Neural cell (in vitro differentiated cells): ENCODE measurements around the gene HELZ2.

Source experiments
- EZH2 ChIP-seq: fragments of 200-600, 300-800 bp; shearing (Covaris generic), sonication (generic); IDR thresholded peaks from 2 replicates; pipeline ENCODE4 v1.6.1; 2014; ENCODE audit warnings: antibody characterized with exemption, low read length, borderline replicate concordance, mild to moderate bottlenecking; ENCODE audit not compliant: insufficient read depth, poor library complexity, severe bottlenecking
- POLR2AphosphoS5 ChIP-seq: IDR thresholded peaks from 2 replicates; pipeline ENCODE4 v1.6.1; 2012
- TF ChIP-seq, protein P1 (sequence below): fragments of 450-650 bp; IDR thresholded peaks from 2 replicates; pipeline ENCODE4 v1.5.1; 2014; ENCODE audit warnings: antibody characterized with exemption, mild to moderate bottlenecking, moderate library complexity; ENCODE audit not compliant: poor library complexity, severe bottlenecking

DNA sequence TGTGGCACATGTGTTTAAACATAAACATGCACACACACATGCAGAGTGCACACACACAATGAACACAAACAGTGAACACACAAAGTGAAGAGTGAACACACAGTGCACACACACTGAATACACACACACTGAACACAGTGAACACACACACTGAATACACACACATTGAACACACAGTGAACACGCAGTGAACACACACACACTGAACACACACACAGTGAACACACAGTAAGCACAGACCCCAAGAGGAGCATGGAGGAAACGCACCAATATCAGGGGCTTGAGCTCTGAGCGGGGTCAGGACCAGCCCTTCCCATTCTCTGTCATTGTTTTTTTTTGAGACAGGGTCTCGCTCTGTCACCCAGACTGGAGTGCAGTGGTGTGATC is 17.1 kb upstream of the HELZ2 start:
- TF ChIP-seq POLR2AphosphoS5, result no peak
- TF ChIP-seq, protein P1, sequence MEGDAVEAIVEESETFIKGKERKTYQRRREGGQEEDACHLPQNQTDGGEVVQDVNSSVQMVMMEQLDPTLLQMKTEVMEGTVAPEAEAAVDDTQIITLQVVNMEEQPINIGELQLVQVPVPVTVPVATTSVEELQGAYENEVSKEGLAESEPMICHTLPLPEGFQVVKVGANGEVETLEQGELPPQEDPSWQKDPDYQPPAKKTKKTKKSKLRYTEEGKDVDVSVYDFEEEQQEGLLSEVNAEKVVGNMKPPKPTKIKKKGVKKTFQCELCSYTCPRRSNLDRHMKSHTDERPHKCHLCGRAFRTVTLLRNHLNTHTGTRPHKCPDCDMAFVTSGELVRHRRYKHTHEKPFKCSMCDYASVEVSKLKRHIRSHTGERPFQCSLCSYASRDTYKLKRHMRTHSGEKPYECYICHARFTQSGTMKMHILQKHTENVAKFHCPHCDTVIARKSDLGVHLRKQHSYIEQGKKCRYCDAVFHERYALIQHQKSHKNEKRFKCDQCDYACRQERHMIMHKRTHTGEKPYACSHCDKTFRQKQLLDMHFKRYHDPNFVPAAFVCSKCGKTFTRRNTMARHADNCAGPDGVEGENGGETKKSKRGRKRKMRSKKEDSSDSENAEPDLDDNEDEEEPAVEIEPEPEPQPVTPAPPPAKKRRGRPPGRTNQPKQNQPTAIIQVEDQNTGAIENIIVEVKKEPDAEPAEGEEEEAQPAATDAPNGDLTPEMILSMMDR, result no peak
- no peak for TF ChIP-seq EZH2
